ENCODE measurements around the gene KRT5.

DNA sequence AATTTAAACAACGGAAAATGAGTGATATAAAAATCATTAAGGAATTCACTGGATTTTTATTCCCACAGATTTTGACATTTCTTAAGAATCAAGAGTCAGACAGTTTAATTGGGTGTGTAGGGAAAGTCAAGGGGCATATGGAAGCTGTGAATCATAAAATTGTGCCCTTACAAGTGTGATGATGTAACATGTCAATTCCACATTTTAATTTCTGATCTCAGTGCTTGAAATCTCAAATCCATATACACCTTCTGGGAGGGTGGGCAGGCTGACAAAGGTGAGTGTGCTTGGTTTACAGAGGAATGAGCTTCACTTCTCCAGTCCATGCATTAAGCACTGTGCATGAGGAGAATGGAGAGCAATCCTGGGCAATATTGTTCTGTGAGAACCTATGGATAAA is 26.1 kb downstream of the KRT5 start:
- TF ChIP-seq, protein P1, sequence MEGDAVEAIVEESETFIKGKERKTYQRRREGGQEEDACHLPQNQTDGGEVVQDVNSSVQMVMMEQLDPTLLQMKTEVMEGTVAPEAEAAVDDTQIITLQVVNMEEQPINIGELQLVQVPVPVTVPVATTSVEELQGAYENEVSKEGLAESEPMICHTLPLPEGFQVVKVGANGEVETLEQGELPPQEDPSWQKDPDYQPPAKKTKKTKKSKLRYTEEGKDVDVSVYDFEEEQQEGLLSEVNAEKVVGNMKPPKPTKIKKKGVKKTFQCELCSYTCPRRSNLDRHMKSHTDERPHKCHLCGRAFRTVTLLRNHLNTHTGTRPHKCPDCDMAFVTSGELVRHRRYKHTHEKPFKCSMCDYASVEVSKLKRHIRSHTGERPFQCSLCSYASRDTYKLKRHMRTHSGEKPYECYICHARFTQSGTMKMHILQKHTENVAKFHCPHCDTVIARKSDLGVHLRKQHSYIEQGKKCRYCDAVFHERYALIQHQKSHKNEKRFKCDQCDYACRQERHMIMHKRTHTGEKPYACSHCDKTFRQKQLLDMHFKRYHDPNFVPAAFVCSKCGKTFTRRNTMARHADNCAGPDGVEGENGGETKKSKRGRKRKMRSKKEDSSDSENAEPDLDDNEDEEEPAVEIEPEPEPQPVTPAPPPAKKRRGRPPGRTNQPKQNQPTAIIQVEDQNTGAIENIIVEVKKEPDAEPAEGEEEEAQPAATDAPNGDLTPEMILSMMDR (conservative IDR thresholded peaks at IDR 0.05) = no peak
- TF ChIP-seq ZFX (IDR thresholded peaks at IDR 0.05) = no peak
